ENCODE measurements around the gene FBXL15. TPM values are rescaled to one million over a fixed set of nuclear protein-coding genes. Genes with fewer than 3 reads are reported as not detected.

The FBXL15 gene
- total RNA-seq, 1 donor from 2014 or later = 16.6 TPM

- Histone ChIP-seq H3K36me3 (no peaks in the 10 kb centered on the region), H3K9me3 (no peaks in the 10 kb centered on the region), H3K27me3 (ENCODE audit: low read depth) (no peaks in the 10 kb centered on the region), H3K4me1 (peaks cover 38% of the 10 kb centered on the region), H3K4me3 (peak overlapping the region; percentile 96), H3K27ac (peak overlapping the region; percentile 86)
- DNase-seq = no peak
- ATAC-seq = peak in 1 of 2 donors; percentile 1
- TF ChIP-seq CTCF (IDR thresholded peaks at IDR 0.05) = no peak
- intact Hi-C loops (cut with DNase I) = no loop called here
Observed at GRCh38 chr10:102431452-102432124, 11.0 kb downstream of the FBXL15 start.

GRCh38 chr10:102432162-102432950, 11.7 kb downstream of the FBXL15 start, which contains the start of gene CUEDC2:
TSS of gene CUEDC2 (minus strand) at chr10:102432574. CDS start at chr10:102425188, 7,386 bp downstream.
- intact Hi-C loops (cut with DNase I) = no loop called here
- ATAC-seq (peak; percentile 95), DNase-seq (peak; percentile 97)
- Histone ChIP-seq H3K27ac (peak within 1 kb of the TSS; percentile 86), H3K36me3 (no peaks in the 10 kb centered on the region), H3K9me3 (no peaks in the 10 kb centered on the region), H3K4me1 (peaks cover 45% of the 10 kb centered on the region), H3K4me3 (peak within 1 kb of the TSS; percentile 96), H3K27me3 (ENCODE audit: low read depth) (no peaks in the 10 kb centered on the region)
- no peak for TF ChIP-seq CTCF (IDR thresholded peaks at IDR 0.05)

- Histone ChIP-seq H3K9me3 (no peaks in the 10 kb centered on the region), H3K36me3 (no peaks in the 10 kb centered on the region), H3K4me1 (peaks cover 57% of the 10 kb centered on the region), H3K4me3 (no peak overlapping the region), H3K27ac (no peak overlapping the region), H3K27me3 (ENCODE audit: low read depth) (no peaks in the 10 kb centered on the region)
- no peak for TF ChIP-seq CTCF (IDR thresholded peaks at IDR 0.05)
- DNase-seq (peak; percentile 49), ATAC-seq (no peak)
- intact Hi-C loops (cut with DNase I) = no loop called here
Observed at GRCh38 chr10:102433619-102434046, 13.0 kb downstream of the FBXL15 start.

GRCh38 chr10:102434394-102435132, 13.9 kb downstream of the FBXL15 start:
- no peaks in the 10 kb centered on the region for H3K27me3 ChIP-seq (ENCODE audit: low read depth)
- H3K9me3 ChIP-seq = no peaks in the 10 kb centered on the region
- H3K4me1 ChIP-seq = peaks cover 57% of the 10 kb centered on the region
- intact Hi-C loops (cut with DNase I) = no loop called here
- peak overlapping the region; percentile 52 for H3K4me3 ChIP-seq
- ATAC-seq = peak; percentile 5 to 31
- no peak for DNase-seq
- peak overlapping the region; percentile 72 for H3K27ac ChIP-seq
- H3K36me3 ChIP-seq = no peaks in the 10 kb centered on the region
- TF ChIP-seq CTCF (IDR thresholded peaks at IDR 0.05) = no peak

GRCh38 chr10:102435133-102435497, 14.5 kb downstream of the FBXL15 start:
- DNase-seq = no peak
- peak overlapping the region; percentile 52 for H3K4me3 ChIP-seq
- H3K4me1 ChIP-seq = peaks cover 60% of the 10 kb centered on the region
- ATAC-seq = no peak
- H3K27me3 ChIP-seq (ENCODE audit: low read depth) = no peaks in the 10 kb centered on the region
- no peaks in the 10 kb centered on the region for H3K9me3 ChIP-seq
- no peaks in the 10 kb centered on the region for H3K36me3 ChIP-seq
- intact Hi-C loops (cut with DNase I) = no loop called here
- TF ChIP-seq CTCF (IDR thresholded peaks at IDR 0.05) = no peak
- H3K27ac ChIP-seq = peak overlapping the region; percentile 72

All from lower lobe of right lung (tissue), 2 donors.